Endothelial cell of umbilical vein (primary cell): Measurements from ENCODE around the gene CMTM4. TPM values are rescaled to one million over a fixed set of nuclear protein-coding genes. Genes with fewer than 3 reads are reported as not detected.
"Not testable (repeated sequence)": the region's sequence is repeated elsewhere in the genome, so short reads cannot be mapped to it uniquely, and the experiment has no call there.

Source experiments
- BruUV-seq: library from RNA; stranded (reverse); fragments of 400-500 nt; replicated peaks from 2 replicates; lab custom pipeline; 2021; lab: Mats Ljungman, UMichigan
- CTCF ChIA-PET: fragments of 300-600, 350-600 bp; sonication (Branson Sonifier 250); formaldehyde crosslinking; loops from one replicate; lab custom pipeline; 2021; ENCODE audit warnings: antibody characterized with exemption, inconsistent platforms; lab: Charles Lee
- POLR2A ChIA-PET: fragments of 300-600, 350-600 bp; sonication (Branson Sonifier 250); formaldehyde crosslinking; loops from one replicate; lab custom pipeline; 2021; ENCODE audit warnings: antibody characterized with exemption, inconsistent platforms; lab: Charles Lee
- DNase-seq: peaks from one replicate; pipeline ENCODE4 v3.0.0-alpha.2; 2011; ENCODE audit warnings: low read depth, low spot score
- FAIRE-seq: peaks from 2 replicates; lab custom pipeline; 2011; peaks lifted over from hg19 to GRCh38; lab: Jason Lieb, UNC
- H2AFZ ChIP-seq: 2 replicates; pipeline ENCODE4 v1.6.0; 2012; ENCODE audit warnings: low read depth, low read length, control low read depth, inconsistent platforms
- H3K27ac ChIP-seq: 2 replicates; pipeline ENCODE4 v1.5.1; 2011; ENCODE audit warnings: low read depth, mild to moderate bottlenecking, control low read depth, low read length, moderate library complexity; ENCODE audit not compliant: insufficient read depth
- H3K27me3 ChIP-seq, 2 experiments: 2 replicates each; pipeline versions ENCODE4 v1.6.0 to v1.6.1; 2011; ENCODE audit warnings: low read length in 2 of 2, mixed read lengths in 1 of 2; ENCODE audit not compliant: control insufficient read depth in 2 of 2, insufficient read depth in 2 of 2
- H3K36me3 ChIP-seq, 2 experiments: 2 replicates in 1 of 2; 3 replicates in 1 of 2; pipeline ENCODE4 v1.5.1; 2011; ENCODE audit warnings: low read length in 2 of 2, mild to moderate bottlenecking in 1 of 2, moderate library complexity in 1 of 2; ENCODE audit not compliant: control insufficient read depth in 2 of 2, insufficient read depth in 2 of 2; ENCODE audit errors: extremely low read depth in 1 of 2
- H3K4me1 ChIP-seq: 3 replicates; pipeline ENCODE4 v1.5.1; 2011; ENCODE audit warnings: mild to moderate bottlenecking, low read length; ENCODE audit not compliant: control insufficient read depth, insufficient read depth; ENCODE audit errors: extremely low read depth
- H3K4me2 ChIP-seq: 2 replicates; pipeline ENCODE4 v1.6.1; 2011; ENCODE audit warnings: low read length, control low read depth, mixed read lengths; ENCODE audit not compliant: insufficient read depth
- H3K4me3 ChIP-seq, 3 experiments: fragments of 200-600 bp in 1 of 3; sonication (generic), shearing (Covaris generic) in 1 of 3; replicated peaks in 1 of 3; 2 replicates each; pipeline ENCODE4 v1.5.1; 2011 to 2016; ENCODE audit warnings: control low read depth in 3 of 3, low read length in 3 of 3, mild to moderate bottlenecking in 2 of 3, inconsistent platforms in 1 of 3, low read depth in 1 of 3, moderate library complexity in 1 of 3; ENCODE audit not compliant: insufficient read depth in 1 of 3
- H3K79me2 ChIP-seq: 2 replicates; pipeline ENCODE4 v1.6.0; 2012; ENCODE audit warnings: low read length, inconsistent platforms; ENCODE audit not compliant: control insufficient read depth, insufficient read depth
- H3K9ac ChIP-seq: replicated peaks from 2 replicates; pipeline ENCODE3; 2011; ENCODE audit warnings: low read length, control low read depth; ENCODE audit not compliant: insufficient read depth; ENCODE audit errors: extremely low read depth
- H3K9me1 ChIP-seq: replicated peaks from 3 replicates; pipeline ENCODE4 v1.6.0; 2011; ENCODE audit warnings: mild to moderate bottlenecking, low read length; ENCODE audit not compliant: control insufficient read depth, insufficient read depth; ENCODE audit errors: extremely low read depth
- H3K9me3 ChIP-seq: replicated peaks from 2 replicates; pipeline ENCODE4 v1.5.1; 2012; ENCODE audit warnings: low read length, inconsistent platforms; ENCODE audit not compliant: control insufficient read depth, insufficient read depth
- H4K20me1 ChIP-seq: replicated peaks from 2 replicates; pipeline ENCODE3; 2011; ENCODE audit warnings: mild to moderate bottlenecking, low read length; ENCODE audit not compliant: control insufficient read depth, insufficient read depth; ENCODE audit errors: extremely low read depth
- FOS ChIP-seq: IDR thresholded peaks from 2 replicates; pipeline ENCODE4 v1.6.1; 2011; ENCODE audit warnings: mild to moderate bottlenecking, low read length, moderate library complexity, borderline replicate concordance; ENCODE audit not compliant: insufficient read depth
- JUN ChIP-seq: IDR thresholded peaks from 2 replicates; pipeline ENCODE4 v1.6.1; 2011; ENCODE audit warnings: borderline replicate concordance, low read depth; ENCODE audit not compliant: insufficient read length, insufficient read depth
- dilution Hi-C: fragments of 300-500 bp; cut with MboI; formaldehyde crosslinking; loops from one replicate; pipeline ENCODE4 v1.15.0; 2019; ENCODE audit warnings: low sequenced_read_pairs; ENCODE audit not compliant: extremely low pct_ligation_motif_present
- intact Hi-C: fragments of 100-400 bp; cut with micrococcal nuclease; formaldehyde crosslinking; loops from one replicate; pipeline ENCODE4 v1.10.0; 2022
- polyA plus RNA-seq, 4 experiments: library from polyadenylated mRNA; depleted of rRNA in 3 of 4; stranded (reverse) in 3 of 4; unstranded in 1 of 4; fragments of >200 nt; gene quantifications; 2 replicates each; pipeline versions ENCODE4 v1.2.1 to v1.2.3, GENCODE V29; 2011 to 2012; ENCODE audit warnings: missing spikeins in 1 of 4
- total RNA-seq: library from RNA; stranded (reverse); gene quantifications from 2 replicates; pipeline ENCODE4 v1.2.3, GENCODE V29; 2021

CMTM4 gene
- total and polyA plus RNA-seq, 2 donors (not counting 3 experiments of a cell fraction or from before 2014, with no cell fraction given), result 9.0 to 10.7 TPM

- Histone ChIP-seq H3K36me3 (peaks cover 0 to 13% of the 10 kb centered on the region in 2 experiments), H4K20me1 (no peaks in the 10 kb centered on the region), H3K79me2 (peaks cover 10% of the 10 kb centered on the region), H3K4me3 (no peak overlapping the region), H3K9me1 (no peaks in the 10 kb centered on the region), H2AFZ (no peak overlapping the region), H3K4me2 (peak overlapping the region; percentile 81), H3K27ac (peak overlapping the region; percentile 79), H3K9ac (no peak overlapping the region), H3K9me3 (no peaks in the 10 kb centered on the region), H3K4me1 (peaks cover 45% of the 10 kb centered on the region), H3K27me3 (no peaks in the 10 kb centered on the region)
- DNase-seq (peak; percentile 49), FAIRE-seq (no peak)
- ChIA-PET POLR2A (no interaction called here), CTCF (no interaction called here)
- no TSS peak for BruUV-seq
- TF ChIP-seq JUN (no peak), FOS (peak; percentile 62)
- intact Hi-C loops, result loop anchor here (1.0 to 5.0 kb wide), 2 partner anchors 18 to 51 kb away; partner anchors contain the start of gene TK2
- dilution Hi-C loops, result no loop called here
Measured at GRCh38 chr16:66568355-66568754, 128.2 kb downstream of the CMTM4 start.

GRCh38 chr16:66567270-66567669, 129.3 kb downstream of the CMTM4 start:
- H2AFZ ChIP-seq, H4K20me1 ChIP-seq, DNase-seq, FAIRE-seq, H3K27ac ChIP-seq, H3K4me3 ChIP-seq, H3K9me1 ChIP-seq, H3K27me3 ChIP-seq, POLR2A ChIA-PET, CTCF ChIA-PET, BruUV-seq, dilution Hi-C loops, H3K4me2 ChIP-seq, H3K9ac ChIP-seq, H3K9me3 ChIP-seq: not testable (repeated sequence)
- peaks cover 45% of the 10 kb centered on the region for H3K4me1 ChIP-seq
- H3K36me3 ChIP-seq, result peaks cover 0 to 14% of the 10 kb centered on the region in 2 experiments
- H3K79me2 ChIP-seq, result peaks cover 15% of the 10 kb centered on the region
- intact Hi-C loops, result loop anchor here (5.0 kb wide), 1 partner anchor 50 kb away; no protein-coding TSS in a partner anchor
